Breast epithelium (tissue), 3 donors: ENCODE results near the gene TNFAIP8.

ENCODE experiments used
- CTCF ChIP-seq, 3 donors: fragments of 450-650 bp; IDR thresholded peaks; one replicate each; pipeline ENCODE4 v1.5.1; 2016 to 2017; ENCODE audit warnings: antibody characterized with exemption in 3 of 3, mild to moderate bottlenecking in 3 of 3, moderate library complexity in 3 of 3
- POLR2A ChIP-seq: fragments of 450-650 bp; IDR thresholded peaks from one replicate; pipeline ENCODE4 v1.6.1; 2016; ENCODE audit warnings: antibody characterized with exemption, mild to moderate bottlenecking, moderate library complexity

- TF ChIP-seq CTCF (IDR thresholded peaks at IDR 0.05), result no peak
- no peak for TF ChIP-seq POLR2A
Observed at GRCh38 chr5:119327018-119327417, 28.8 kb upstream of the TNFAIP8 start.
